Left renal pelvis (tissue), 4 donors: ENCODE results near the gene ZBTB17. TPM values are rescaled to one million over a fixed set of nuclear protein-coding genes. Genes with fewer than 3 reads are reported as not detected.
"Not testable (repeated sequence)": the region's sequence is repeated elsewhere in the genome, so short reads cannot be mapped to it uniquely, and the experiment has no call there.

Experiments
- DNase-seq, 4 donors: peaks; one replicate each; pipeline ENCODE4 v3.0.0-alpha.2; 2013; ENCODE audit warnings: low read depth in 4 of 4, low spot score in 3 of 4
- polyA plus RNA-seq, 4 donors: library from polyadenylated mRNA; unstranded; fragments of 120-200 nt; gene quantifications; one replicate each; pipeline ENCODE4 v1.2.1, GENCODE V29; 2013; ENCODE audit not compliant: insufficient read length in 4 of 4

Gene ZBTB17
- polyA plus RNA-seq, 4 donors, result 26.7 to 40.9 (median 28.5) TPM

GRCh38 chr1:15939181-15940109 lies 36.5 kb downstream of the ZBTB17 start:
- DNase-seq, result no peak

- DNase-seq, result no peak
These were observed 37.2 kb downstream of the ZBTB17 start for GRCh38 chr1:15938628-15939161.

- no peak for DNase-seq
These were observed 38.2 kb downstream of the ZBTB17 start for GRCh38 chr1:15937706-15938168.

- DNase-seq, result no peak
These were observed 38.8 kb downstream of the ZBTB17 start for GRCh38 chr1:15937146-15937545.

GRCh38 chr1:15936025-15936424 lies 39.9 kb downstream of the ZBTB17 start:
- no peak for DNase-seq

- no peak for DNase-seq
These were observed 40.6 kb downstream of the ZBTB17 start for GRCh38 chr1:15935056-15935950.

- DNase-seq, result no peak
These were observed 41.5 kb downstream of the ZBTB17 start for GRCh38 chr1:15934211-15935055.

- no peak for DNase-seq
These were observed 42.2 kb downstream of the ZBTB17 start for GRCh38 chr1:15933684-15934083.

- DNase-seq, result no peak
These were observed 43.3 kb downstream of the ZBTB17 start for GRCh38 chr1:15932612-15933011.

- no peak for DNase-seq
These were observed 44.0 kb downstream of the ZBTB17 start for GRCh38 chr1:15931884-15932283.

- no peak for DNase-seq
These were observed 44.5 kb downstream of the ZBTB17 start for GRCh38 chr1:15931401-15931800.

- no peak for DNase-seq
These were observed 46.6 kb downstream of the ZBTB17 start for GRCh38 chr1:15928971-15929965.

- DNase-seq, result not testable (repeated sequence)
These were observed 49.5 kb downstream of the ZBTB17 start for GRCh38 chr1:15926448-15926847.

GRCh38 chr1:15923241-15923640 lies 52.7 kb downstream of the ZBTB17 start:
- no peak for DNase-seq

GRCh38 chr1:15918962-15919715 lies 56.8 kb downstream of the ZBTB17 start:
- DNase-seq, result no peak

GRCh38 chr1:15916916-15917315 lies 59.0 kb downstream of the ZBTB17 start:
- DNase-seq, result no peak

- no peak for DNase-seq
These were observed 59.5 kb downstream of the ZBTB17 start for GRCh38 chr1:15916417-15916816.

- DNase-seq, result no peak
These were observed 59.9 kb downstream of the ZBTB17 start for GRCh38 chr1:15915991-15916390.
